ENCODE results near the gene WDHD1.

The WDHD1 gene

GRCh38 chr14:54935958-54936357 is 90.9 kb downstream of the WDHD1 start:
- H3K4me3 ChIP-seq (ENCODE audit: low read length), result no peak overlapping the region
- no peak for TF ChIP-seq CTCF (conservative IDR thresholded peaks at IDR 0.05; ENCODE audit: low read length)
- DNase-seq (ENCODE audit: low read depth), result peak; percentile 67

GRCh38 chr14:54935100-54935499 is 91.8 kb downstream of the WDHD1 start:
- TF ChIP-seq CTCF (conservative IDR thresholded peaks at IDR 0.05; ENCODE audit: low read length), result no peak
- no peak overlapping the region for H3K4me3 ChIP-seq (ENCODE audit: low read length)
- no peak for DNase-seq (ENCODE audit: low read depth)

- DNase-seq (ENCODE audit: low read depth), result no peak
- no peak overlapping the region for H3K4me3 ChIP-seq (ENCODE audit: low read length)
- TF ChIP-seq CTCF (conservative IDR thresholded peaks at IDR 0.05; ENCODE audit: low read length), result no peak
These were observed 93.9 kb downstream of the WDHD1 start for GRCh38 chr14:54933006-54933405.

- TF ChIP-seq CTCF (conservative IDR thresholded peaks at IDR 0.05; ENCODE audit: low read length), result no peak
- no peak overlapping the region for H3K4me3 ChIP-seq (ENCODE audit: low read length)
These were observed 95.1 kb downstream of the WDHD1 start for GRCh38 chr14:54931598-54932340.

GRCh38 chr14:54931101-54931500 is 95.8 kb downstream of the WDHD1 start:
- no peak overlapping the region for H3K4me3 ChIP-seq (ENCODE audit: low read length)
- DNase-seq (ENCODE audit: low read depth), result no peak
- no peak for TF ChIP-seq CTCF (conservative IDR thresholded peaks at IDR 0.05; ENCODE audit: low read length)

More at GRCh38 chr14:54931598-54932340, 95.1 kb downstream of the WDHD1 start:
- DNase-seq (ENCODE audit: low read depth), result no peak

- no peak overlapping the region for H3K4me3 ChIP-seq (ENCODE audit: low read length)
- DNase-seq (ENCODE audit: low read depth), result no peak
- no peak for TF ChIP-seq CTCF (conservative IDR thresholded peaks at IDR 0.05; ENCODE audit: low read length)
These were observed 97.3 kb downstream of the WDHD1 start for GRCh38 chr14:54929556-54929955.

- no peak overlapping the region for H3K4me3 ChIP-seq (ENCODE audit: low read length)
- DNase-seq (ENCODE audit: low read depth), result no peak
- no peak for TF ChIP-seq CTCF (conservative IDR thresholded peaks at IDR 0.05; ENCODE audit: low read length)
These were observed 98.7 kb downstream of the WDHD1 start for GRCh38 chr14:54928216-54928615.

Measured in AG10803 (cell line).